ENCODE results near the gene XPR1.

DNA sequence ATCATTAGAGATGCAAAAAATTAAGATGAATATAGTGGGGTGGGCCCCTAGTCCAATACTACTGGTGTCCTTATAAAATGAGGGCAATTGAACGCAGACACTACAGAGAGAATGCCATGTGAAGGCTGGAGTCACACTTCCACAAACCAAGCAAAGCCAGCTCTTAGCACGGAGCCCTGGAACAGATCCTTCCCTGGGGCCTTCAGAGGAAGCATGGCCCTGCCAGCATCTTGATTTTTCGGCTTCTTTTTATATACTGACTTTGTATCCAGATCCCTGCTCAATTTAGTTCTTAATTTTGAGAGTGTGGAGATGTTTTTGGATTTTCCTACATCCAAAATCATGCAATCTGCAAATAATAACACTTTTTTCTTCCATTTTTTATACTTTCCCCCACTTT is 270.7 kb downstream of the XPR1 start:
- TF ChIP-seq, protein P1, sequence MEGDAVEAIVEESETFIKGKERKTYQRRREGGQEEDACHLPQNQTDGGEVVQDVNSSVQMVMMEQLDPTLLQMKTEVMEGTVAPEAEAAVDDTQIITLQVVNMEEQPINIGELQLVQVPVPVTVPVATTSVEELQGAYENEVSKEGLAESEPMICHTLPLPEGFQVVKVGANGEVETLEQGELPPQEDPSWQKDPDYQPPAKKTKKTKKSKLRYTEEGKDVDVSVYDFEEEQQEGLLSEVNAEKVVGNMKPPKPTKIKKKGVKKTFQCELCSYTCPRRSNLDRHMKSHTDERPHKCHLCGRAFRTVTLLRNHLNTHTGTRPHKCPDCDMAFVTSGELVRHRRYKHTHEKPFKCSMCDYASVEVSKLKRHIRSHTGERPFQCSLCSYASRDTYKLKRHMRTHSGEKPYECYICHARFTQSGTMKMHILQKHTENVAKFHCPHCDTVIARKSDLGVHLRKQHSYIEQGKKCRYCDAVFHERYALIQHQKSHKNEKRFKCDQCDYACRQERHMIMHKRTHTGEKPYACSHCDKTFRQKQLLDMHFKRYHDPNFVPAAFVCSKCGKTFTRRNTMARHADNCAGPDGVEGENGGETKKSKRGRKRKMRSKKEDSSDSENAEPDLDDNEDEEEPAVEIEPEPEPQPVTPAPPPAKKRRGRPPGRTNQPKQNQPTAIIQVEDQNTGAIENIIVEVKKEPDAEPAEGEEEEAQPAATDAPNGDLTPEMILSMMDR (IDR thresholded peaks at IDR 0.05): no peak
- no peak for TF ChIP-seq POLR2A (IDR thresholded peaks at IDR 0.05)

Measured in uterus (tissue), 2 donors.